Islet of Langerhans (tissue), 1 donor: Measurements from ENCODE around the gene CDH13.

Experiments used
- FAIRE-seq: peaks from one replicate; lab custom pipeline; 2011; peaks lifted over from hg19 to GRCh38; lab: Jason Lieb, UNC

CDH13 gene

GRCh38 chr16:82699711-82700495 is 73.1 kb downstream of the CDH13 start:
- FAIRE-seq, result no peak

DNA sequence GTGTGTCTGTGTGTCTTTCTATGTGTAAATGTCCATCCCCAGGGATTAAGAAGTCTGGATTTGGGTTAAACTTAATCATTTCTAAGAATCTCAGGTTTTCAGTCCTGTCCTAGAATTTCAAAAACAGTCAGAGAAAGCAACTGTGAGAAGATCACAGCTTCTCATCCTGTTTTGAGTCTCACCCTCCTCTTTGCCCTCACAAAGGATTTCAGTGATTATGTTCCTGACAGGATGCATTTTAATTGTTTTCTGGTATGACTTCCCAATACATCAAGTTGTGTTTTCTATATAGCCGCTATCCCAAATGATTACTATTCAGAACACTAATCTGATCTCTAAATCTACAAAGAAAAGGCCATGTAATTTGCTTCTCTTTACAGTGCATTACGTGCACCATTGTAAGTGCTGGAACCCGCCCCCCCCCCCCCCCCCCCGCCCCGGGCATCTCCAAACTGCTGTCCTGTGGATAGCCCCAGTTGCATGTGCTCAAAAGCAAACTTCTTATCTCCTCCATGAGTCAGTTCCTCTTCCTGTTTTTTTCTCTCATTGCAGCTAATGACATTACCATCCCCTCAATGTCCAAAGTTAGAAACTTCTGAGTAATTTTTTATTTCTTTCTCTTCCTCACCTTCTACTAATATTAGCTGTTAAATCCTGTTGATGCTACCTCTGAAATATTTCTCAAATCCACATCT is 73.9 kb downstream of the CDH13 start:
- no peak for FAIRE-seq

GRCh38 chr16:82701442-82701955 is 74.7 kb downstream of the CDH13 start:
- FAIRE-seq, result no peak

GRCh38 chr16:82703161-82703560 is 76.4 kb downstream of the CDH13 start:
- FAIRE-seq, result no peak

GRCh38 chr16:82703871-82704768 is 77.4 kb downstream of the CDH13 start:
- no peak for FAIRE-seq

- FAIRE-seq, result no peak
Observed at GRCh38 chr16:82709987-82710386, 83.2 kb downstream of the CDH13 start.

GRCh38 chr16:82713778-82714177 is 87.0 kb downstream of the CDH13 start:
- no peak for FAIRE-seq

DNA sequence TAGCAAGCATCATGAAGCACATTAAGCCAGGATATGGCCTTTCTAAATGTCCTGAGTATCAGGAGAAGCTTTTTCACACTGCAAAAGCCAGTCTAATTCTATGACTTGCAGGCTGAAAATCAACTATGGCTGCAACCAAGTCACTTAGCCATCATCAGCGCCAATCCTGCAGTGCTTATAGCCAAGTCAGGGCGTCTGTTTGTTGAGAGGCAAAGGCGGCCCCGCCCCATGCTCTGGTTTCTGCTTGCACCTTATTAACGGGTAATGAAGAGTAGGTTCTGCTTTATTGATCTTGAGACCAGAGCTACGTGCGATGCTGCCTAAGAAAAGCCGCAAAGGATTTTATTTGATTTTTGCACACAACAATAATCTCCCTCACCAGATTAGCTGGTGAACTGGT is 88.4 kb downstream of the CDH13 start:
- no peak for FAIRE-seq

GRCh38 chr16:82715833-82716232 is 89.1 kb downstream of the CDH13 start:
- FAIRE-seq, result no peak

DNA sequence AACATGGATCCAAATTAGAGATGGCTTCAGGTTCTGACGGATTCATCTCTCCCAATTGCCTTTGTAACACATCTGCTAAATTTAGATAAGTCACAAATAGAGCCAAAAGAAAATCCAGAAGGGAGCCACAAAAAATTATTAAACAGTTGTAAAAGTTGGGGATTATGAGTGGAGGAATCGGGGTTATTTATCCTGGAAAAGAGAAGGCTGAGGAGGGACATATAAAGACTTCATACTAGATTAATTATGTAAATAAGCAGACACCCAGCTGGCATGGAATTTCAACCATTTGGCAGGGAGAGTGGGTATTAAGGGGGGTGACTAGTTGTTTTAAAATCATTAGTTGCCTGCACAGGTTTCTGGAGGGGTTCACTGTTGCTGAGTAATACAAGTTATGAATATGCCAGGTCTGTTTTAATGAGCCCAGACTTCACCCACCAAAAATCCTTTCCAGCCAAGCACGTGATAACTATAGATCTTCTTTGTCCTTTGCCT is 89.6 kb downstream of the CDH13 start:
- no peak for FAIRE-seq

DNA sequence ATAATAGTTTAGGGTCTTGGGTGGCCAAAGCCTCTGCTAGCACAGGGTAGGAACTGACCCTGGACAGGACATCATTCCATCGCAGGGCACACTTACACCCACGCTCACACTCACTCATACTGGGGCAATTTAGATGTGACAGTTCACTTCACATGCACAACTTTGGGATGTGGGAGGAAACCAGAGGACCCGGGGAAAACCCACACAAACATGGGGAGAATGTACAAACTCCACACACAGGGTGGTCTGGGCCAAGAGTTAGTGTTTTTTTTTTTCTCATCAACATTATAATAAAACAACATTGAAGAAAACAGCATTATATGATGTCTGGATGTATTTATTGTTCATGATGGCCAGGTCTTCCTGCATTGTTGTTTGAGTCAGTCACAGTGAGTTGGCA is 93.6 kb downstream of the CDH13 start:
- FAIRE-seq, result no peak

DNA sequence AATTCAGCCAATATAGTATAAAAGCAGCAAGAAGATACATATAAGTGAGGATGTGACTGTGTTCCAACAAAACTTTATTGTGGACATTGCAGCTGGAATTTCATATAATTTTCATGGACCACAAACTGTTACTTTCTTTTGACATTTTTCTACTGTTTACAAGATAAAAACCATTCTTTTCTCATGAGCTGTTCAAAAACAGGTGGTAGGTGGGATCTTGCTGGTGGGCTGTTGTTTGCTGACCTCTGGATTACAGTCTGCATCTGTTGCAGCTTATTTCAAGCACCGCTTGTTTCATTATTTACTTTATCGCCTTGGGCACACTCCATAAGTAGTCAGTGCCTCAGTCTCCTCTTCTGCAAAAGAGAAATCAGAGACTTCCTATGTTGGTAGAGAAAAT is 99.5 kb downstream of the CDH13 start:
- FAIRE-seq, result no peak

DNA sequence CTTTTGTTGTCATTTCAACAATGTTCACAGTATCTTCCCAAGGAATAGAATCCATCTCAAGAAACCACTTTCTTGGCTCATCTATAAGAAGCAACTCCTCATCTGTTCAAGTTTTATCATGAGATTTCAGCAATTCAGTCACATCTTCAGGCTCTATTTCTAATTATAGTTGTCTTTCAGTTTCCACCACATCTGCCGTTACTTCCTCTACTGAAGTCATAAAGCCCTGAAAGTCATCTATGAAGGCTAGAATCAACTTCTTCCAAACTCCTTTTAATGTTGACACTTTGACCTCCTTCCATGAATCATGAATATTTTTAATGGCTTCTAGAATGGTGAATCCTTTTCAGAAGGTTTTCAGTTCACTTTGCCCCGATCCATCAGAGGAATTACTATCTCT is 102.1 kb downstream of the CDH13 start:
- no peak for FAIRE-seq

DNA sequence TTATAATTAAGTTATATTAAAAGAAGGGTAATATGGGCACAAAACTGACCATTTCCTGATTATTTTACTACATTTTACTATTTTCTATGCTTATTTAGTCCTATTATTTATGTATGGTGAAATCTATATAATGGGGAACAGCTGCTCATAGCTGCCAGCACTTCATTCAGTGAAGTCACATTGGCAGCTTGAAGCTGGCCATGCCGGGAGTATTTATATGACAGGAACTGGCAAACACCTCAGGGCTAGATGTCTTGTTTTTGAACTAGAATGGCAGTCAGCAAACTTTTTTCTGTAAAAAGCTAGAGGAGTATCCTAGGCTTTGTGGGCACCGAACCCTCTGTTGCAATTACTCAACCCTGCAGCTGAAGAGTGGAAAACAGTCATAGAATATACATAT is 104.1 kb downstream of the CDH13 start:
- FAIRE-seq, result no peak

- no peak for FAIRE-seq
Observed at GRCh38 chr16:82732461-82732860, 105.7 kb downstream of the CDH13 start.

DNA sequence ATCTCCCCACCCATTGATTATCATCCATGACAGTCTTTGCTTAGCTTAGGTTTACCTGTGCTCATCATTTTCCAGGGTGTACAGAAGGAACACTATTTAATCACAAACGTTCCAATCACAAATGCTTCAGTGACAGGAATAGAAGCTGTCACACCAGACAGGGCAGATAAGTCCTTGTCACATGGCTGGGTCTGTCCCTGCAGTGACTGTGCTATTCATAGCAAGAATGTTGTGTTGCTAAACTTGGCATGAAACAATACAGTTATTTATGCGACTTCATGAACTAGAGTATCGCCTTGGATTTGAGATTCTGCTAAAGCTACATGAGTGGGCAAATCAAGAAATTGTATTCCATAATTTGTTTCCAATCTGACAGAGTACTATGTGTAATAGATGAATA is 108.4 kb downstream of the CDH13 start:
- FAIRE-seq, result no peak

DNA sequence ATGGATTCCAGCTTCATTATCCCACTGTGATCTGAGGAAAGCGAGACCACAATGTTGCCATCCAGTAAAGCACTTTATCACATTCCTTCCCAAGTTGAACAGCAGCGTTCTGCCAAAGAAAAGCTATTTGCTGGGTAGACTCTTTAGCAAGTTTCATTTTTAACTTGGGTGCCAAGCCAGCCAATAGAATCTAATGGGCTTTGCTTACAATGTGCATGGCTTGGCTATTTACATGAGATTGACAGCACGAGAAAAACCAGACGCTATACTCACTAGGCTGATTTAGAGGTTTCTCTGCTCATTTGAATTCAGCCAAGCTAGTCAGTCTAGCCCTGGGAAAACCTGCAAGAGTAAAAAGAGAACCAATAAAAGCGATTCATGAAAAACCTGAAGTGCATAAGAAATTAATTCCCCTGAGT is 108.9 kb downstream of the CDH13 start:
- no peak for FAIRE-seq

DNA sequence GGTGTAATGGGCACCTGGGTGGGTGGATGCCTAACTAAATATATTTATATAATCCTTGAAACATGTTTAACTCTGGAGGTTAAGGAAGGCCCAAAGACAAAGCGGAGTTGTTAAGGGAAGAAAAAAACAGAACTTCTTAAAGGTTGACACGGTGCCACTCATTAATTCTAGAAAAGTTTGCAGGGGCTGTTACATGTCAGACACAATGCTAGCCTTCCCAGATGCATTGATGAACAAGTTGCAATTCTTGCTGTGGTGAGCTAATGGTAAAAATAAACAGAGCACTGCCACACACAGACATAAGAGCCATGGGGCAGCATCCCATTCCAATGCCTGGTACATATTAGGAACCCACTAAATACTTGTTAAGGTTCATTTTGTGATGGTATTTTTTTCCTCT is 109.5 kb downstream of the CDH13 start:
- FAIRE-seq, result no peak

DNA sequence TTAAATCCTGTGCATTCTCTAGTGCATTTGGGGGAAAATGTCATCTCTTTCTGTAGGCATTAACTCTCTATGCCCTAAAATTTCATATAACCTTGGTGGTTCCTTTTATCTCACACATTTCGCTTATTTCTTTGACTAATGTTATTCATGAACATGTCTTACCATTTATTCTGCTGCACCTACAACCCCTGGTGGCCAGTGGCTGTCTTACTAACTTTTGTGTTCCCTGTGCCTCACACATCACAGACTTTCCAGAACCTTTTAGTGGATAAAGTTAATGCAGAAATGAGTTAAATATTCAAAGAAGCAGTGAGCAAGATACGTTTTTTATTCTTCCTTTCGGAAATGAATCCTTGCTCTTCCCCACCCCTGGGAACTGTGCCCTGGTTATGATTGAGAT is 111.9 kb downstream of the CDH13 start:
- FAIRE-seq, result no peak

DNA sequence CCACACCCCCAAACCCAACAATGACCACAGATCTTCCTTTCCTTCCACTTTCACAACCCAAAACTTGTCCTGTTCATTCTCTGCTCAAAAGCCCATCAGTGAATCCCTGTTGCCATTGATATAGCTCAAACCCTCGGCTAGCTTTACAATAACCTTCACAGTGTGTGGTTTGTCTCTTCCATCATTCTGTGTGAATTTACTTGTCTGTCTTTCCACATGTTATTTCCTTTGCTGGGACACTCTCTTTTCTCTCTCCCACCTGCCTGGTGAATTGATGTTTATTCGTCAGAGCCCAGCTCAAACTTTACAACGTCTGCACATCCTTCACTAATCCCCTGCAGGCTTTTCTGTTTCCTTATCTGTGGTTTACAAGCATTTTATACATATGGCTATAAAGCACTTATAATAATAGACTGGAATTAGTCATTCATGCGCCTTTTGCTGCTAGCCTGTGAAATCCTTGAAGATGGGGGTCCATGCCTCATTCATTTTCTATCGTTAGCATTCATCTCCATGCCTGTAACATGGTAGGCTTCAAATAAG is 114.4 kb downstream of the CDH13 start:
- no peak for FAIRE-seq

GRCh38 chr16:82744958-82745357 is 118.2 kb downstream of the CDH13 start:
- no peak for FAIRE-seq

DNA sequence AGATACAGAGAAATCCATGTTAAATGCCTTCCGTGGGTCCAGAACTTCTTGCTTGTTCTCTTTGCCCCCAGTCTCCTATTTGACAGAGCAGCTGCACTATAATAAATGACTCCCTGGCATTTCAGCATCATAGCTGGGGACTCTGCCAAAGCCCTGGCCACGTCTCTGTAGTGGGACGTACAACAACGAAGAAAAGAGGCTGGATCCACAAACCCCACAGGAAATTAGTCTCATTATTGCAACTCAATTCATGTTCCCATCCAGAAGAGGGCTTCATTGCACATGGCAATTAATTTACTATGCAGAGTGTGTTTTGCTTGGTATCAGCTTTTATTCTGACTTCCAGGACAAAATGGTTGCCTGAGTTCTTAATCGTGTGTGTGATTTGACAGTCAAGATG is 121.3 kb downstream of the CDH13 start:
- no peak for FAIRE-seq
